ENCODE measurements around the gene ELMO1. TPM values are rescaled to one million over a fixed set of nuclear protein-coding genes. Genes with fewer than 3 reads are reported as not detected.

Gene ELMO1
- total RNA-seq, 1 experiment from 2014 or later: 1.1 TPM

DNA sequence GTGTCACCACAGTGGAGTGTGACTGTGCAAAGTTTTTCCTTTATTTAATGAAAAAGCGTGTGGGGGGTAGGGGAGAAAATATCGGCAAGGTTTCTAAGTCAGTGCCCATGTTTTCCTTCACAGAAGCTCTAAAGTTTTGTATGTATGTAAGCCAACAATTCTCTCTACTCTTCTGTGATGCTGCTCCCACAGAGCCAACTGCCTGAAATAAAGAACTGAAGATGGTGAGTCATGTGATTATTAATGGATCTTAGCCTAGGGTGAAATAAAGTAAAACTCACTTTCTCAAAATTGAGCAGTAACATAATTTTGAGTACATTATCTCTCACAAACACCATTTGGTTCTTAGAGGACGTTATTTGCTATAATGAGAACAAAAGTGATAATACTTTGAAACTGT, 143.7 kb downstream of the ELMO1 start:
- no peak for ATAC-seq
- no peak overlapping the region for H3K4me2 ChIP-seq (ENCODE audit: low read length)
- no peaks in the 10 kb centered on the region for H4K20me1 ChIP-seq (ENCODE audit: insufficient read depth)

More for the DNA sequence above, 143.7 kb downstream of the ELMO1 start:
- BruUV-seq (replicated peaks): no TSS peak
- Histone ChIP-seq H3K27me3 (ENCODE audit: insufficient read depth, low read length) (peaks cover 29% of the 10 kb centered on the region), H3K4me3 (replicated peaks in 1 of 2; ENCODE audit: low read depth in 1 of 2, low read length in 2 of 2) (no peak overlapping the region), H3K9ac (ENCODE audit: low read length) (no peak overlapping the region), H3K36me3 (ENCODE audit: control insufficient read depth in 1 of 2, insufficient read depth in 2 of 2, low read length in 2 of 2) (no peaks in the 10 kb centered on the region), H3K9me3 (ENCODE audit: control insufficient read depth in 1 of 2, insufficient read depth in 1 of 2, low read depth in 1 of 2, low read length in 2 of 2) (no peaks in the 10 kb centered on the region), H3K9me2 (ENCODE audit: insufficient read depth) (no peaks in the 10 kb centered on the region), H3K4me1 (ENCODE audit: control insufficient read depth in 1 of 2, insufficient read depth in 2 of 2, low read length in 2 of 2) (no peaks in the 10 kb centered on the region), H3K27ac (ENCODE audit: low read depth, low read length) (no peak overlapping the region), H3K79me2 (ENCODE audit: insufficient read depth, low read length) (no peaks in the 10 kb centered on the region), H2AFZ (ENCODE audit: low read depth, low read length, poor library complexity, severe bottlenecking) (no peak overlapping the region)
- intact Hi-C loops (cut with micrococcal nuclease): no loop called here
- no peak for DNase-seq (ENCODE audit: low read depth, low spot score)
- ChIA-PET RAD21 (ENCODE audit: low non-redundant PET in 1 of 2, low total read pairs in 2 of 2, uncharacterized antibody in 2 of 2, unreplicated experiment in 2 of 2) (no interaction called here), CTCF (no interaction called here), POLR2A (no interaction called here)
- TF ChIP-seq ZFX (IDR thresholded peaks at IDR 0.05) (no peak), TCF7L2 (IDR thresholded peaks at IDR 0.05; ENCODE audit: borderline replicate concordance, extremely low read depth, insufficient read depth, insufficient read length) (no peak), SIN3A (IDR thresholded peaks at IDR 0.05; ENCODE audit: low read depth) (no peak), CEBPB (IDR thresholded peaks at IDR 0.05; ENCODE audit: low read depth) (no peak), YY1 (IDR thresholded peaks at IDR 0.05; ENCODE audit: extremely low read depth, insufficient replicate concordance, low read depth, low read length) (no peak), RAD21 (IDR thresholded peaks at IDR 0.05; ENCODE audit: low read depth) (no peak), ZNF274 (IDR thresholded peaks at IDR 0.05; ENCODE audit: low read depth, low read length) (no peak), POLR2A (IDR thresholded peaks at IDR 0.05; ENCODE audit: borderline replicate concordance, extremely low read depth, insufficient read depth, insufficient read length) (no peak), EZH2 (IDR thresholded peaks at IDR 0.05) (no peak)
- TF ChIP-seq, protein P1, sequence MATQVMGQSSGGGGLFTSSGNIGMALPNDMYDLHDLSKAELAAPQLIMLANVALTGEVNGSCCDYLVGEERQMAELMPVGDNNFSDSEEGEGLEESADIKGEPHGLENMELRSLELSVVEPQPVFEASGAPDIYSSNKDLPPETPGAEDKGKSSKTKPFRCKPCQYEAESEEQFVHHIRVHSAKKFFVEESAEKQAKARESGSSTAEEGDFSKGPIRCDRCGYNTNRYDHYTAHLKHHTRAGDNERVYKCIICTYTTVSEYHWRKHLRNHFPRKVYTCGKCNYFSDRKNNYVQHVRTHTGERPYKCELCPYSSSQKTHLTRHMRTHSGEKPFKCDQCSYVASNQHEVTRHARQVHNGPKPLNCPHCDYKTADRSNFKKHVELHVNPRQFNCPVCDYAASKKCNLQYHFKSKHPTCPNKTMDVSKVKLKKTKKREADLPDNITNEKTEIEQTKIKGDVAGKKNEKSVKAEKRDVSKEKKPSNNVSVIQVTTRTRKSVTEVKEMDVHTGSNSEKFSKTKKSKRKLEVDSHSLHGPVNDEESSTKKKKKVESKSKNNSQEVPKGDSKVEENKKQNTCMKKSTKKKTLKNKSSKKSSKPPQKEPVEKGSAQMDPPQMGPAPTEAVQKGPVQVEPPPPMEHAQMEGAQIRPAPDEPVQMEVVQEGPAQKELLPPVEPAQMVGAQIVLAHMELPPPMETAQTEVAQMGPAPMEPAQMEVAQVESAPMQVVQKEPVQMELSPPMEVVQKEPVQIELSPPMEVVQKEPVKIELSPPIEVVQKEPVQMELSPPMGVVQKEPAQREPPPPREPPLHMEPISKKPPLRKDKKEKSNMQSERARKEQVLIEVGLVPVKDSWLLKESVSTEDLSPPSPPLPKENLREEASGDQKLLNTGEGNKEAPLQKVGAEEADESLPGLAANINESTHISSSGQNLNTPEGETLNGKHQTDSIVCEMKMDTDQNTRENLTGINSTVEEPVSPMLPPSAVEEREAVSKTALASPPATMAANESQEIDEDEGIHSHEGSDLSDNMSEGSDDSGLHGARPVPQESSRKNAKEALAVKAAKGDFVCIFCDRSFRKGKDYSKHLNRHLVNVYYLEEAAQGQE (IDR thresholded peaks at IDR 0.05; ENCODE audit: low read depth): no peak
